ENCODE results near the gene VAPB.
"Not testable (repeated sequence)": the region's sequence is repeated elsewhere in the genome, so short reads cannot be mapped to it uniquely, and the experiment has no call there.

VAPB gene

GRCh38 chr20:58407966-58408557 is 19.0 kb downstream of the VAPB start:
- DNase-seq = no peak

- no peak for DNase-seq
Observed at GRCh38 chr20:58408603-58409246, 19.7 kb downstream of the VAPB start.

GRCh38 chr20:58414216-58414615 is 25.2 kb downstream of the VAPB start:
- not testable (repeated sequence) for DNase-seq

- DNase-seq = not testable (repeated sequence)
Observed at GRCh38 chr20:58414786-58415185, 25.8 kb downstream of the VAPB start.

- no peak for DNase-seq
Observed at GRCh38 chr20:58416057-58416456, 27.0 kb downstream of the VAPB start.

GRCh38 chr20:58416835-58417234 is 27.8 kb downstream of the VAPB start:
- no peak for DNase-seq

GRCh38 chr20:58417438-58417837 is 28.4 kb downstream of the VAPB start:
- DNase-seq = no peak

- no peak for DNase-seq
Observed at GRCh38 chr20:58418949-58419748, 30.1 kb downstream of the VAPB start.

GRCh38 chr20:58420798-58421496 is 31.9 kb downstream of the VAPB start:
- no peak for DNase-seq

GRCh38 chr20:58421497-58421850 is 32.4 kb downstream of the VAPB start:
- no peak for DNase-seq

GRCh38 chr20:58424218-58424969 is 35.4 kb downstream of the VAPB start:
- DNase-seq = no peak

GRCh38 chr20:58427571-58427970 is 38.5 kb downstream of the VAPB start:
- DNase-seq = not testable (repeated sequence)

- no peak for DNase-seq
Observed at GRCh38 chr20:58428364-58428763, 39.3 kb downstream of the VAPB start.

GRCh38 chr20:58429303-58429702 is 40.3 kb downstream of the VAPB start:
- DNase-seq = no peak

GRCh38 chr20:58431134-58431533 is 42.1 kb downstream of the VAPB start:
- no peak for DNase-seq

GRCh38 chr20:58432186-58432954 is 43.3 kb downstream of the VAPB start:
- no peak for DNase-seq

- no peak for DNase-seq
Observed at GRCh38 chr20:58433029-58433647, 44.1 kb downstream of the VAPB start.

GRCh38 chr20:58433759-58434158 is 44.7 kb downstream of the VAPB start:
- no peak for DNase-seq

- DNase-seq = no peak
Observed at GRCh38 chr20:58434326-58434725, 45.3 kb downstream of the VAPB start.

GRCh38 chr20:58435237-58435636 is 46.2 kb downstream of the VAPB start:
- no peak for DNase-seq

GRCh38 chr20:58436868-58437645 is 48.0 kb downstream of the VAPB start:
- DNase-seq = no peak

Data from SHP77 (cell line).